Hepatocyte (in vitro differentiated cells): Measurements from ENCODE around the gene TWF2. TPM values are rescaled to one million over a fixed set of nuclear protein-coding genes. Genes with fewer than 3 reads are reported as not detected.

Experiments used
- DNase-seq: peaks from one replicate; pipeline ENCODE4 v3.0.0-alpha.2; 2016; ENCODE audit warnings: low spot score
- H2AFZ ChIP-seq: fragments of 200-600 bp; sonication (generic); 2 replicates; pipeline ENCODE4 v1.6.0; 2016; ENCODE audit warnings: antibody characterized with exemption, mild to moderate bottlenecking
- H3K27ac ChIP-seq: fragments of 200-600 bp; sonication (generic); 2 replicates; pipeline ENCODE4 v1.5.1; 2016; ENCODE audit warnings: mild to moderate bottlenecking
- H3K27me3 ChIP-seq: fragments of 200-600 bp; sonication (generic); 2 replicates; pipeline ENCODE4 v1.6.1; 2016
- H3K36me3 ChIP-seq: fragments of 200-600 bp; sonication (generic); replicated peaks from 2 replicates; pipeline ENCODE4 v1.5.1; 2016; ENCODE audit warnings: low read depth; ENCODE audit not compliant: insufficient read depth
- H3K4me1 ChIP-seq: fragments of 200-600 bp; sonication (generic); 2 replicates; pipeline ENCODE4 v1.5.1; 2016; ENCODE audit warnings: mild to moderate bottlenecking, moderate library complexity; ENCODE audit not compliant: insufficient read depth
- H3K4me2 ChIP-seq: fragments of 200-600 bp; sonication (generic); 2 replicates; pipeline ENCODE4 v1.6.0; 2016
- H3K4me3 ChIP-seq: fragments of 200-600 bp; sonication (generic); 2 replicates; pipeline ENCODE4 v1.5.1; 2016; ENCODE audit warnings: mild to moderate bottlenecking
- H3K79me2 ChIP-seq: fragments of 200-600 bp; sonication (generic); 2 replicates; pipeline ENCODE4 v1.6.0; 2017; ENCODE audit warnings: mild to moderate bottlenecking
- H3K9me2 ChIP-seq: fragments of 200-600 bp; sonication (generic); replicated peaks from 2 replicates; pipeline ENCODE4 v1.6.0; 2017; ENCODE audit warnings: mild to moderate bottlenecking; ENCODE audit not compliant: insufficient read depth
- H3K9me3 ChIP-seq: fragments of 200-600 bp; sonication (generic); 2 replicates; pipeline ENCODE4 v1.5.1; 2016; ENCODE audit warnings: low read depth, mild to moderate bottlenecking
- H4K20me1 ChIP-seq: fragments of 200-600 bp; sonication (generic); 2 replicates; pipeline ENCODE4 v1.6.0; 2016; ENCODE audit warnings: mild to moderate bottlenecking; ENCODE audit not compliant: insufficient read depth, poor library complexity, severe bottlenecking
- CTCF ChIP-seq: fragments of 200-600 bp; sonication (generic); IDR thresholded peaks from 2 replicates; pipeline ENCODE4 v1.5.1; 2016; ENCODE audit warnings: antibody characterized with exemption, mild to moderate bottlenecking; ENCODE audit not compliant: poor library complexity
- EZH2 ChIP-seq: fragments of 200-600 bp; sonication (generic); IDR thresholded peaks from 2 replicates; pipeline ENCODE4 v1.6.1; 2016; ENCODE audit warnings: antibody characterized with exemption, mild to moderate bottlenecking, borderline replicate concordance
- EZH2phosphoT487 ChIP-seq: fragments of 200-600 bp; sonication (generic); IDR thresholded peaks from one replicate; pipeline ENCODE4 v1.6.1; 2018; ENCODE audit warnings: antibody characterized with exemption, mild to moderate bottlenecking, low read depth, moderate library complexity; ENCODE audit not compliant: unreplicated experiment, severe bottlenecking
- WGBS: methylation state at CpG from one replicate; pipeline ENCODE4 v1.1.6; 2016; ENCODE audit warnings: low lambda C conversion rate; ENCODE audit errors: missing lambda C conversion rate; 5-methylcytosine and 5-hydroxymethylcytosine counted together
- polyA plus RNA-seq: library from polyadenylated mRNA; unstranded; fragments of >200 nt; fragmentation: Nextera tagmentation; extraction: Ambion mirVana; gene quantifications from 2 replicates; pipeline ENCODE4 v1.2.1, GENCODE V29; 2016
- total RNA-seq: library from RNA; depleted of rRNA; stranded (reverse); fragments of >200 nt; gene quantifications from 2 replicates; pipeline ENCODE4 v1.2.3, GENCODE V29; 2014

The TWF2 gene
- total and polyA plus RNA-seq, 2 experiments from 2014 or later = 47.4 to 52.5 TPM

- H3K27ac ChIP-seq = peak overlapping the region; percentile 24
- H3K79me2 ChIP-seq = no peaks in the 10 kb centered on the region
- no peaks in the 10 kb centered on the region for H3K36me3 ChIP-seq
- H3K4me3 ChIP-seq = peak overlapping the region; percentile 24
- H3K4me2 ChIP-seq = peak overlapping the region; percentile 94
- peaks cover 17% of the 10 kb centered on the region for H3K4me1 ChIP-seq
- H3K27me3 ChIP-seq = no peaks in the 10 kb centered on the region
- no peaks in the 10 kb centered on the region for H4K20me1 ChIP-seq
- peak overlapping the region; percentile 53 for H2AFZ ChIP-seq
- H3K9me2 ChIP-seq = no peaks in the 10 kb centered on the region
- WGBS = 35% methylated on average over 8 of the region's 8 CpGs
- no peak for DNase-seq
- H3K9me3 ChIP-seq = no peaks in the 10 kb centered on the region
- TF ChIP-seq CTCF (no peak), EZH2phosphoT487 (no peak), EZH2 (no peak)
Measured at GRCh38 chr3:52246264-52246620, 7.3 kb upstream of the TWF2 start.

- H3K9me3 ChIP-seq = no peaks in the 10 kb centered on the region
- H3K4me3 ChIP-seq = peak within 1 kb of the TSS; percentile 24
- no peaks in the 10 kb centered on the region for H4K20me1 ChIP-seq
- peak within 1 kb of the TSS; percentile 94 for H3K4me2 ChIP-seq
- DNase-seq = peak; percentile 71
- H3K27me3 ChIP-seq = no peaks in the 10 kb centered on the region
- H3K9me2 ChIP-seq = no peaks in the 10 kb centered on the region
- WGBS = 8% methylated on average over 54 of the region's 98 CpGs
- peak within 1 kb of the TSS; percentile 86 for H2AFZ ChIP-seq
- no peak for TF ChIP-seq EZH2phosphoT487
- TF ChIP-seq CTCF = no peak
- no peak for TF ChIP-seq EZH2
- peaks cover 17% of the 10 kb centered on the region for H3K4me1 ChIP-seq
- no peaks in the 10 kb centered on the region for H3K79me2 ChIP-seq
- peak within 1 kb of the TSS; percentile 46 for H3K27ac ChIP-seq
- no peaks in the 10 kb centered on the region for H3K36me3 ChIP-seq
Measured at GRCh38 chr3:52245322-52246263, 6.6 kb upstream of the TWF2 start, which contains the start of gene PPM1M. TSS of gene PPM1M (plus strand) at chr3:52245759. CDS start at chr3:52245825, 66 bp downstream.

- H3K27ac ChIP-seq = no peak overlapping the region
- no peaks in the 10 kb centered on the region for H3K27me3 ChIP-seq
- H3K4me1 ChIP-seq = peaks cover 25% of the 10 kb centered on the region
- H2AFZ ChIP-seq = no peak overlapping the region
- TF ChIP-seq CTCF = no peak
- TF ChIP-seq EZH2phosphoT487 = no peak
- no peak for TF ChIP-seq EZH2
- H3K79me2 ChIP-seq = peaks cover 4% of the 10 kb centered on the region
- H3K9me2 ChIP-seq = no peaks in the 10 kb centered on the region
- no peak overlapping the region for H3K4me2 ChIP-seq
- H3K36me3 ChIP-seq = no peaks in the 10 kb centered on the region
- H3K4me3 ChIP-seq = no peak overlapping the region
- peak; percentile 10 for DNase-seq
- 86% methylated on average over 9 of the region's 9 CpGs for WGBS
- H4K20me1 ChIP-seq = no peaks in the 10 kb centered on the region
- H3K9me3 ChIP-seq = no peaks in the 10 kb centered on the region
Measured at GRCh38 chr3:52243791-52244628, 5.1 kb upstream of the TWF2 start.
